Right atrium auricular region (tissue), 2 donors: ENCODE measurements around the gene TSPAN18. TPM values are rescaled to one million over a fixed set of nuclear protein-coding genes. Genes with fewer than 3 reads are reported as not detected.

Experiments used
- DNase-seq: peaks from one replicate; pipeline ENCODE4 v3.0.0-alpha.2; 2019; ENCODE audit warnings: low spot score
- H3K27ac ChIP-seq, 2 donors: fragments of 200-600 bp; sonication (generic); 1 replicate in 1 of 2; 2 replicates in 1 of 2; pipeline ENCODE4 v1.5.1; 2016 to 2019
- H3K27me3 ChIP-seq, 2 donors: fragments of 200-600 bp; sonication (generic); one replicate each; pipeline versions ENCODE4 v1.5.1 to v1.6.0; 2017 to 2019
- H3K36me3 ChIP-seq: fragments of 200-600 bp; sonication (generic); one replicate; pipeline ENCODE4 v1.5.1; 2016
- H3K4me1 ChIP-seq, 2 donors: fragments of 200-600 bp; sonication (generic); one replicate each; pipeline versions ENCODE4 v1.5.1 to v1.6.0; 2017 to 2019
- H3K4me3 ChIP-seq, 2 donors: fragments of 200-600 bp; sonication (generic); 1 replicate in 1 of 2; 2 replicates in 1 of 2; pipeline ENCODE4 v1.5.1; 2017 to 2019; ENCODE audit warnings: mild to moderate bottlenecking in 1 of 2, moderate library complexity in 1 of 2
- H3K9me3 ChIP-seq, 2 donors: fragments of 200-600 bp; sonication (generic); one replicate each; pipeline ENCODE4 v1.5.1; 2019
- CTCF ChIP-seq, 2 donors: fragments of 200-600 bp; sonication (generic); IDR thresholded peaks; one replicate each; pipeline ENCODE4 v1.5.1; 2019; ENCODE audit warnings: antibody characterized with exemption in 2 of 2
- total RNA-seq, 2 donors: library from RNA; depleted of rRNA; stranded (reverse); fragments of >200 nt; gene quantifications; one replicate each; pipeline ENCODE4 v1.1.0, GENCODE V29; 2016

The TSPAN18 gene
- total RNA-seq, 2 donors from 2014 or later = 76.3 to 79.3 TPM

- no peak for DNase-seq
- Histone ChIP-seq H3K27me3 (no peaks in the 10 kb centered on the region), H3K4me3 (no peak overlapping the region), H3K9me3 (peaks cover 0 to 9% of the 10 kb centered on the region in 2 donors), H3K4me1 (peaks cover 0 to 53% of the 10 kb centered on the region in 2 donors), H3K27ac (peak overlapping the region in 1 of 2 donors; percentile 67), H3K36me3 (no peaks in the 10 kb centered on the region)
- no peak for TF ChIP-seq CTCF (IDR thresholded peaks at IDR 0.05)
Observed at GRCh38 chr11:44755556-44756523, 29.1 kb downstream of the TSPAN18 start.

GRCh38 chr11:44758983-44759382 lies 32.2 kb downstream of the TSPAN18 start:
- peaks cover 0 to 72% of the 10 kb centered on the region in 2 donors for H3K4me1 ChIP-seq
- H3K9me3 ChIP-seq = peaks cover 0 to 9% of the 10 kb centered on the region in 2 donors
- no peaks in the 10 kb centered on the region for H3K36me3 ChIP-seq
- no peak for TF ChIP-seq CTCF (IDR thresholded peaks at IDR 0.05)
- H3K4me3 ChIP-seq = no peak overlapping the region
- DNase-seq = peak; percentile 38
- no peaks in the 10 kb centered on the region for H3K27me3 ChIP-seq
- H3K27ac ChIP-seq = peak overlapping the region in 1 of 2 donors; percentile 90

DNA sequence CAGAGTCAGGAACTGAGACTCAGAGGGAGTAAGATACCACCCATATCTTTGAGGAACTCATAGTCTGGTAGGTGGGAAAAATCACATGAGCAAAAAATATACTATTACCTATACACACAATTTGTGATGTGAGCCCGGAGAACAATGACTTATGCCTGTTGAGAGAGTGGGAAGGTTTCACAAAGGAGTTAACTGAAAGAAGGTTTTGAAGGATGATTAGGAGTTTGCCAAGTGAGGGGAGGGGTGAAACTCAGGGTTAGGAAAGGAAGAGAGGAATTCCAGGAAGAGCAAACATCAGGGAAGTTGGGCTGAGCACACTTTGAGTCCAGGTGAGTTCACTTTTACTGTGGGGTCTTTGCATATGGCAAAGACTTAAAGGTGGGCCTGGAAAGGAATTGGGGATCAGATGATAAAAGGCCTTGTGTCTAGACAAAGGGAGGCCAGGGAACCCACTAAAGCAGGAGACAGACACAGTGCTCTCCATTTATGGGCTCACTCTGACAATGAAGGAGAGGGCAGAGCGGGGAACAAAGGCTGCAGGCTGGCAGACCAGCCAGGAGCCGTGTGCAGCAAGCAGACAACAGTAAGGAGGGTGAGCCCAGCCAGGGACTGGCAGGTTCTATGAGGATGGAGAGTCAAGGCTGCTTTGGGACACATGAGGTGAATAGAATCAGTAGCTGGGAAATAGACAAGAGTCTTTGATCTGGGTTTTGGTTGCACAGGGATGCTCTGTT lies 33.1 kb downstream of the TSPAN18 start:
- peaks cover 0 to 9% of the 10 kb centered on the region in 2 donors for H3K9me3 ChIP-seq
- H3K27me3 ChIP-seq = no peaks in the 10 kb centered on the region
- peaks cover 0 to 72% of the 10 kb centered on the region in 2 donors for H3K4me1 ChIP-seq
- DNase-seq = peak; percentile 44
- no peaks in the 10 kb centered on the region for H3K36me3 ChIP-seq
- H3K4me3 ChIP-seq = no peak overlapping the region
- no peak for TF ChIP-seq CTCF (IDR thresholded peaks at IDR 0.05)
- peak overlapping the region; percentile 83 to 90 for H3K27ac ChIP-seq

DNA sequence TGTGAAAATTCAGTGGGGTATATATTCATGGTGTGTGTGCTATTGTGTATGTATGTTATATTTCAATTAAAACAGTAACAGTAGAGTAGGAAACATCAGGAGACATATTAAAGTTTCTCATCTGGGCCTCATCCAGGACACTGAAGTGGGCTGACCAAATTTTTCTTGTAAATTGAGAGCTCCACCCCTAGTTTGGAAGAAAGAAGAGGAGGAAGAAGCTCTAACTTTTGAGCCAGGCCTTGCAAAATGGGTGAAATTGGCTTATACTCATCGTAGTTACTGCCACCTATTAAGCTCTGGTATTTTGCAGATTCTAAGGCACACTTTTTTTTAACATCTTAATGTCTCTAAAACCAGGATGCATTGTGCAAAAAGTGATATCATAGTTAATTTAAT lies 33.7 kb downstream of the TSPAN18 start:
- Histone ChIP-seq H3K4me3 (no peak overlapping the region), H3K4me1 (peaks cover 0 to 71% of the 10 kb centered on the region in 2 donors), H3K9me3 (peaks cover 0 to 9% of the 10 kb centered on the region in 2 donors), H3K27ac (peak overlapping the region; percentile 83 to 90), H3K27me3 (no peaks in the 10 kb centered on the region), H3K36me3 (peaks cover 4% of the 10 kb centered on the region)
- DNase-seq = peak; percentile 30
- TF ChIP-seq CTCF (IDR thresholded peaks at IDR 0.05) = no peak

- DNase-seq = peak; percentile 86
- Histone ChIP-seq H3K36me3 (peaks cover 6% of the 10 kb centered on the region), H3K9me3 (peaks cover 0 to 9% of the 10 kb centered on the region in 2 donors), H3K27ac (peak overlapping the region; percentile 83 to 90), H3K4me3 (no peak overlapping the region), H3K27me3 (no peaks in the 10 kb centered on the region), H3K4me1 (peaks cover 0 to 74% of the 10 kb centered on the region in 2 donors)
- peak in 1 of 2 donors; percentile 15 for TF ChIP-seq CTCF (IDR thresholded peaks at IDR 0.05)
Observed at GRCh38 chr11:44760917-44761550, 34.3 kb downstream of the TSPAN18 start.
